Measurements from ENCODE around the gene RYR2.
"Not testable (repeated sequence)": the region's sequence is repeated elsewhere in the genome, so short reads cannot be mapped to it uniquely, and the experiment has no call there.

RYR2 gene

GRCh38 chr1:237809099-237809498 is 767.1 kb downstream of the RYR2 start:
- H3K36me3 ChIP-seq (ENCODE audit: control insufficient read depth in 1 of 2, insufficient read depth in 2 of 2, low read length in 2 of 2), result no peaks in the 10 kb centered on the region
- no peaks in the 10 kb centered on the region for H3K9me3 ChIP-seq (ENCODE audit: control insufficient read depth in 1 of 2, low read length in 2 of 2)
- H3K27ac ChIP-seq (ENCODE audit: low read depth, low read length), result no peak overlapping the region
- H3K4me1 ChIP-seq (ENCODE audit: control insufficient read depth in 1 of 2, insufficient read depth in 2 of 2, low read length in 2 of 2), result no peaks in the 10 kb centered on the region
- H3K4me3 ChIP-seq (ENCODE audit: low read depth in 1 of 2, low read length in 2 of 2), result no peak overlapping the region
- no peak overlapping the region for H3K9ac ChIP-seq (ENCODE audit: low read depth in 1 of 2, low read length in 2 of 2)
- no peaks in the 10 kb centered on the region for H3K27me3 ChIP-seq (ENCODE audit: control insufficient read depth in 1 of 2, insufficient read depth in 2 of 2, low read length in 2 of 2)

- Histone ChIP-seq H3K9me3 (ENCODE audit: control insufficient read depth in 1 of 2, low read length in 2 of 2) (no peaks in the 10 kb centered on the region), H3K4me3 (ENCODE audit: low read depth in 1 of 2, low read length in 2 of 2) (no peak overlapping the region), H3K9ac (ENCODE audit: low read depth in 1 of 2, low read length in 2 of 2) (no peak overlapping the region), H3K27me3 (ENCODE audit: control insufficient read depth in 1 of 2, insufficient read depth in 2 of 2, low read length in 2 of 2) (no peaks in the 10 kb centered on the region), H3K27ac (ENCODE audit: low read depth, low read length) (no peak overlapping the region), H3K36me3 (ENCODE audit: control insufficient read depth in 1 of 2, insufficient read depth in 2 of 2, low read length in 2 of 2) (no peaks in the 10 kb centered on the region), H3K4me1 (ENCODE audit: control insufficient read depth in 1 of 2, insufficient read depth in 2 of 2, low read length in 2 of 2) (no peaks in the 10 kb centered on the region)
These were observed 769.6 kb downstream of the RYR2 start for GRCh38 chr1:237811633-237812032.

DNA sequence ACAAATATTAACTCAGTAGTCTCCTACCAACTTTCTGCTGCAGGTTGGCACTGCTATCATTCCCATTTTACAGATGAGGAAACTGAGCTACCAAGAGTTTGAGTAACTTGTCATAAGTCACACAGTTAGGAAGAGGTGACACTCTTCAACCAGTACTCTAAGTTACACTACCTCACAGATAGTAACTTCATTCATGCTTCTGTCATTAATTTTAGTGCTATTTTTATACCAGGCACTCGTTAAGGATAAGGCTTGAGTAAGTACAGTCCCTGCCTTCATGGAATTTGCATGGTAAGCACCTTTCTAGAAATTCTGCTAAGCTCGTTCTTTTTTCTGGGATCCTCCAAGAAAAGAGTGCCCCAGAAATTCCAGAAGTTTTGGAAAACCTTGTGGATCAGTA is 770.1 kb downstream of the RYR2 start:
- Histone ChIP-seq H3K4me3 (ENCODE audit: low read depth in 1 of 2, low read length in 2 of 2) (no peak overlapping the region), H3K27me3 (ENCODE audit: control insufficient read depth in 1 of 2, insufficient read depth in 2 of 2, low read length in 2 of 2) (no peaks in the 10 kb centered on the region), H3K9me3 (ENCODE audit: control insufficient read depth in 1 of 2, low read length in 2 of 2) (no peaks in the 10 kb centered on the region), H3K36me3 (ENCODE audit: control insufficient read depth in 1 of 2, insufficient read depth in 2 of 2, low read length in 2 of 2) (no peaks in the 10 kb centered on the region), H3K9ac (ENCODE audit: low read depth in 1 of 2, low read length in 2 of 2) (no peak overlapping the region), H3K4me1 (ENCODE audit: control insufficient read depth in 1 of 2, insufficient read depth in 2 of 2, low read length in 2 of 2) (no peaks in the 10 kb centered on the region), H3K27ac (ENCODE audit: low read depth, low read length) (no peak overlapping the region)

DNA sequence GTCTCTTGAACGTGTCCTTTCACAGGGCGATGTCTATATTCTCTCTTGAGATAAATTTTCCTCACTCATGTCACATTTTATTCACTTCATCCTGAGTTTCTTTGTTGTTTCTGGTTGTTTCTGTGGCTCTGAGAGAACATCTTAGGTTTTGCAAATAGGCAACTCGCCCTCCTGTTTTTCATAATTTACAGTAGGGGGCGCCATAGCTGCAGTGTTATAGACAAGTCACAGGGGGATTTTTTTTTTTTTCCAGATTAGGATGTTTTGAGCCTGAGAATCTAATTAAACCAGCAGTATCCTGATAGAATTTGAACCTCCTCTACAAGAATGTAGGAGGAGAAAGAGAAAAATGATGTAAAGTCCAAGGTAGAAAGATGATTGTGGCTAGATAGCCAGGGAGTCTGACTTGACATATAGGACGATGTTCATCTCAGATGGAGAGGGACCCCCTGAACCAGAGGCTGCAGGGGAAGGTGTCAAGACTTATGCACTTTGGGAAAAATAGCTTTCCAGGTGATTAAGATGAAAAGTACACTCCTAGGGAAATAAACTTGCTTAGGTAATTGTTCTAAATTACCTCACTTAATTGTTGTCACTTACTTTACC is 772.4 kb downstream of the RYR2 start:
- Histone ChIP-seq H3K4me1 (ENCODE audit: control insufficient read depth in 1 of 2, insufficient read depth in 2 of 2, low read length in 2 of 2) (no peaks in the 10 kb centered on the region), H3K4me3 (ENCODE audit: low read depth in 1 of 2, low read length in 2 of 2) (no peak overlapping the region), H3K9me3 (ENCODE audit: control insufficient read depth in 1 of 2, low read length in 2 of 2) (no peaks in the 10 kb centered on the region), H3K27ac (ENCODE audit: low read depth, low read length) (no peak overlapping the region), H3K27me3 (ENCODE audit: control insufficient read depth in 1 of 2, insufficient read depth in 2 of 2, low read length in 2 of 2) (no peaks in the 10 kb centered on the region), H3K36me3 (ENCODE audit: control insufficient read depth in 1 of 2, insufficient read depth in 2 of 2, low read length in 2 of 2) (no peaks in the 10 kb centered on the region), H3K9ac (ENCODE audit: low read depth in 1 of 2, low read length in 2 of 2) (no peak overlapping the region)

- Histone ChIP-seq H3K27me3 (ENCODE audit: control insufficient read depth in 1 of 2, insufficient read depth in 2 of 2, low read length in 2 of 2) (no peaks in the 10 kb centered on the region), H3K27ac (ENCODE audit: low read depth, low read length) (no peak overlapping the region), H3K9me3 (ENCODE audit: control insufficient read depth in 1 of 2, low read length in 2 of 2) (no peaks in the 10 kb centered on the region), H3K4me1 (ENCODE audit: control insufficient read depth in 1 of 2, insufficient read depth in 2 of 2, low read length in 2 of 2) (no peaks in the 10 kb centered on the region), H3K4me3 (ENCODE audit: low read depth in 1 of 2, low read length in 2 of 2) (no peak overlapping the region), H3K36me3 (ENCODE audit: control insufficient read depth in 1 of 2, insufficient read depth in 2 of 2, low read length in 2 of 2) (no peaks in the 10 kb centered on the region), H3K9ac (ENCODE audit: low read depth in 1 of 2, low read length in 2 of 2) (no peak overlapping the region)
These were observed 775.3 kb downstream of the RYR2 start for GRCh38 chr1:237817277-237817676.

DNA sequence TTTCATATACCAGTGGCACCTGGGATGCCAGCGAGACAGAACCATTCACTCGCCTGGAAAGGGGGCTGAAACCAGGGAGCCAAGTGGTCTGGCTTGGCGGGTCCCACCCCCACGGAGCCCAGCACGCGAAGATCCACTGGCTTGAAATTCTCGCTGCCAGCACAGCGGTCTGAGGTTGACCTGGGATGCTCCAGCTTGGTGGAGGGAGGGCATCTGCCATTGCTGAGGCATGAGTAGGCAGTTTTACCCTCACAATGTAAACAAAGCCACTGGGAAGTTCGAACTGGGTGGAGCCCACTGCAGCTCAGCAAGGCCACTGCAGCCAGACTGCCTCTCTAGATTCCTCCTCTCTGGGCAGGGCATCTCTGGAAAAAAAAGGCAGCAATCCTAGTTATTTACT is 778.6 kb downstream of the RYR2 start:
- H3K4me3 ChIP-seq (ENCODE audit: low read depth in 1 of 2, low read length in 2 of 2); H3K27me3 ChIP-seq (ENCODE audit: control insufficient read depth in 1 of 2, insufficient read depth in 2 of 2, low read length in 2 of 2); H3K27ac ChIP-seq (ENCODE audit: low read depth, low read length); H3K4me1 ChIP-seq (ENCODE audit: control insufficient read depth in 1 of 2, insufficient read depth in 2 of 2, low read length in 2 of 2); H3K36me3 ChIP-seq (ENCODE audit: control insufficient read depth in 1 of 2, insufficient read depth in 2 of 2, low read length in 2 of 2); H3K9ac ChIP-seq (ENCODE audit: low read depth in 1 of 2, low read length in 2 of 2); H3K9me3 ChIP-seq (ENCODE audit: control insufficient read depth in 1 of 2, low read length in 2 of 2): not testable (repeated sequence)

GRCh38 chr1:237832858-237833257 is 790.9 kb downstream of the RYR2 start:
- Histone ChIP-seq H3K9me3 (ENCODE audit: control insufficient read depth in 1 of 2, low read length in 2 of 2) (no peaks in the 10 kb centered on the region), H3K9ac (ENCODE audit: low read depth in 1 of 2, low read length in 2 of 2) (no peak overlapping the region), H3K27ac (ENCODE audit: low read depth, low read length) (no peak overlapping the region), H3K36me3 (ENCODE audit: control insufficient read depth in 1 of 2, insufficient read depth in 2 of 2, low read length in 2 of 2) (no peaks in the 10 kb centered on the region), H3K4me3 (ENCODE audit: low read depth in 1 of 2, low read length in 2 of 2) (no peak overlapping the region), H3K4me1 (ENCODE audit: control insufficient read depth in 1 of 2, insufficient read depth in 2 of 2, low read length in 2 of 2) (no peaks in the 10 kb centered on the region), H3K27me3 (ENCODE audit: control insufficient read depth in 1 of 2, insufficient read depth in 2 of 2, low read length in 2 of 2) (no peaks in the 10 kb centered on the region)

DNA sequence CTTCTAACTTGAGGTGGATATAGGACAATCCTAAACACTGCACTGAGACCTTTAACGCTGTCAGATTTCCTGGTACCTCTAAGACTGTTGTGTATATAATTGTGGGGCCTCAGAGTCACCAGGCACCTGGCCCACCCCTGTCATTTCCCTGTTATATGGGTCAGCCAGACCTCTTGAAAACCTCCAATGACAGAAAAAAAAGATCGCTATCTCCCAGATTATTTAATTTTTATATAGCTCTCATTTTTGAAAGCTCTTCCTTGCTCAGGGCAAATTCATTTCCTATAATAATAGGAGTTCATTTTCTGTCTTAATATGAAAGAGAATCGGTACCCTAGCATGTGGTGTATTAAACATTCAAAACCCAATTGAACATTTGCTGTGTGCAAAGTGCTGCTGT is 792.1 kb downstream of the RYR2 start:
- Histone ChIP-seq H3K36me3 (ENCODE audit: control insufficient read depth in 1 of 2, insufficient read depth in 2 of 2, low read length in 2 of 2) (no peaks in the 10 kb centered on the region), H3K27me3 (ENCODE audit: control insufficient read depth in 1 of 2, insufficient read depth in 2 of 2, low read length in 2 of 2) (no peaks in the 10 kb centered on the region), H3K9me3 (ENCODE audit: control insufficient read depth in 1 of 2, low read length in 2 of 2) (no peaks in the 10 kb centered on the region), H3K9ac (ENCODE audit: low read depth in 1 of 2, low read length in 2 of 2) (no peak overlapping the region), H3K4me1 (ENCODE audit: control insufficient read depth in 1 of 2, insufficient read depth in 2 of 2, low read length in 2 of 2) (no peaks in the 10 kb centered on the region), H3K4me3 (ENCODE audit: low read depth in 1 of 2, low read length in 2 of 2) (no peak overlapping the region), H3K27ac (ENCODE audit: low read depth, low read length) (no peak overlapping the region)

- no peaks in the 10 kb centered on the region for H3K36me3 ChIP-seq (ENCODE audit: control insufficient read depth in 1 of 2, insufficient read depth in 2 of 2, low read length in 2 of 2)
- H3K27me3 ChIP-seq (ENCODE audit: control insufficient read depth in 1 of 2, insufficient read depth in 2 of 2, low read length in 2 of 2), result no peaks in the 10 kb centered on the region
- no peaks in the 10 kb centered on the region for H3K4me1 ChIP-seq (ENCODE audit: control insufficient read depth in 1 of 2, insufficient read depth in 2 of 2, low read length in 2 of 2)
- no peak overlapping the region for H3K27ac ChIP-seq (ENCODE audit: low read depth, low read length)
- no peak overlapping the region for H3K9ac ChIP-seq (ENCODE audit: low read depth in 1 of 2, low read length in 2 of 2)
- no peak overlapping the region for H3K4me3 ChIP-seq (ENCODE audit: low read depth in 1 of 2, low read length in 2 of 2)
- no peaks in the 10 kb centered on the region for H3K9me3 ChIP-seq (ENCODE audit: control insufficient read depth in 1 of 2, low read length in 2 of 2)
These were observed 792.5 kb downstream of the RYR2 start for GRCh38 chr1:237834461-237834860.

DNA sequence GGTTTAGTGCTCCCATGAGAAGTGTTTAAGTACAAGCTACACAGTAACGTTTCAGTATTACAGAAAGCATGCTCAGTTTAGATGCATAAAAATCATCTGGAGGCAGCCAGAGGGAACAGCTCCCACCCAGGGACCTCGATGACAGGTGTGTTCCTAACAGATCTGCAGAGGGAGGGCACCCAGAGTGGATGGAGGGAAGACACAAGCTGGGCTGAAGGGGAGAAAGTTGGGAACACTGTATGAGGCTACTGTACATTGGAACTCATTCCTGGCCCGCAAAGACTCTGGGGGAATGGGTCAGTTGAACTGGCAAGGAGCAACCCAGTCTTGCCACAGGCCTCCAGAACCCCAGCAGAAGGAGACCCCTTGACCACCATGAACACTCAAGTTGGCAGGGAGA is 796.3 kb downstream of the RYR2 start:
- Histone ChIP-seq H3K9me3 (ENCODE audit: control insufficient read depth in 1 of 2, low read length in 2 of 2) (no peaks in the 10 kb centered on the region), H3K4me1 (ENCODE audit: control insufficient read depth in 1 of 2, insufficient read depth in 2 of 2, low read length in 2 of 2) (no peaks in the 10 kb centered on the region), H3K9ac (ENCODE audit: low read depth in 1 of 2, low read length in 2 of 2) (no peak overlapping the region), H3K27me3 (ENCODE audit: control insufficient read depth in 1 of 2, insufficient read depth in 2 of 2, low read length in 2 of 2) (no peaks in the 10 kb centered on the region), H3K4me3 (ENCODE audit: low read depth in 1 of 2, low read length in 2 of 2) (no peak overlapping the region), H3K36me3 (ENCODE audit: control insufficient read depth in 1 of 2, insufficient read depth in 2 of 2, low read length in 2 of 2) (no peaks in the 10 kb centered on the region), H3K27ac (ENCODE audit: low read depth, low read length) (no peak overlapping the region)
